RCC 7860 (cell line): ENCODE data around the gene MORN2.
A peak's percentile ranks its signal among the peaks of the same experiment; 100 is the strongest.
"Not testable (repeated sequence)": the region's sequence is repeated elsewhere in the genome, so short reads cannot be mapped to it uniquely, and the experiment has no call there.

Experiments
- DNase-seq: peaks from one replicate; pipeline ENCODE4 v3.0.0-alpha.2; 2015; ENCODE audit warnings: low spot score
- FAIRE-seq: peaks from 2 replicates; lab custom pipeline; 2012; peaks lifted over from hg19 to GRCh38; lab: Jason Lieb, UNC

The MORN2 gene

GRCh38 chr2:38875576-38876367 lies at the start of gene MORN2, which contains the start of gene DHX57:
MORN2 (plus strand) TSS chr2:38875976.
DHX57 (minus strand) TSS chr2:38875934; CDS start chr2:38868405, 7,529 bp downstream.
- FAIRE-seq: no peak
- peak; percentile 67 for DNase-seq

- FAIRE-seq, DNase-seq: not testable (repeated sequence)
These were observed 48.1 kb upstream of the MORN2 start for GRCh38 chr2:38827539-38828145.

- no peak for FAIRE-seq
- no peak for DNase-seq
These were observed 47.3 kb upstream of the MORN2 start for GRCh38 chr2:38828460-38828859.

- no peak for FAIRE-seq
- DNase-seq: no peak
These were observed 45.8 kb upstream of the MORN2 start for GRCh38 chr2:38829971-38830370.

GRCh38 chr2:38830526-38831159 lies 45.1 kb upstream of the MORN2 start:
- DNase-seq (no peak), FAIRE-seq (no peak)

- FAIRE-seq: no peak
- no peak for DNase-seq
These were observed 40.7 kb upstream of the MORN2 start for GRCh38 chr2:38835015-38835601.

GRCh38 chr2:38835990-38836389 lies 39.8 kb upstream of the MORN2 start:
- DNase-seq (no peak), FAIRE-seq (no peak)

GRCh38 chr2:38836791-38837190 lies 39.0 kb upstream of the MORN2 start:
- FAIRE-seq: no peak
- peak; percentile 23 for DNase-seq

GRCh38 chr2:38850045-38850444 lies 25.7 kb upstream of the MORN2 start:
- FAIRE-seq (no peak), DNase-seq (no peak)

GRCh38 chr2:38856165-38856564 lies 19.6 kb upstream of the MORN2 start:
- DNase-seq (no peak), FAIRE-seq (no peak)

GRCh38 chr2:38862476-38862875 lies 13.3 kb upstream of the MORN2 start:
- FAIRE-seq (no peak), DNase-seq (no peak)

- DNase-seq: no peak
- no peak for FAIRE-seq
These were observed 12.6 kb upstream of the MORN2 start for GRCh38 chr2:38863061-38863695.

- DNase-seq (no peak), FAIRE-seq (no peak)
These were observed 8.9 kb upstream of the MORN2 start for GRCh38 chr2:38866773-38867443.

GRCh38 chr2:38871432-38871831 lies 4.3 kb upstream of the MORN2 start:
- FAIRE-seq: no peak
- DNase-seq: no peak

GRCh38 chr2:38873763-38874162 lies 2.0 kb upstream of the MORN2 start:
- no peak for DNase-seq
- no peak for FAIRE-seq

- FAIRE-seq: no peak
- DNase-seq: no peak
These were observed 575 bp upstream of the MORN2 start for GRCh38 chr2:38875227-38875575.

- FAIRE-seq (no peak), DNase-seq (no peak)
These were observed 631 bp downstream of the MORN2 start for GRCh38 chr2:38876407-38876806.

- DNase-seq: no peak
- FAIRE-seq: no peak
These were observed 10.3 kb downstream of the MORN2 start for GRCh38 chr2:38886063-38886462.

GRCh38 chr2:38887347-38887746 lies 11.6 kb downstream of the MORN2 start:
- no peak for DNase-seq
- no peak for FAIRE-seq

GRCh38 chr2:38887902-38888554 lies 12.3 kb downstream of the MORN2 start:
- FAIRE-seq: no peak
- DNase-seq: no peak
